AG10803 (cell line): ENCODE results near the gene COL27A1.

Experiments used
- DNase-seq: peaks from one replicate; pipeline ENCODE4 v3.0.0; 2010; ENCODE audit warnings: low read depth
- H3K4me3 ChIP-seq: 2 replicates; pipeline ENCODE4 v1.5.1; 2011; ENCODE audit warnings: mild to moderate bottlenecking, low read length, control low read depth
- TF ChIP-seq, protein P1 (sequence below): conservative IDR thresholded peaks from 2 replicates; pipeline ENCODE4 v1.5.1; 2011; ENCODE audit warnings: mild to moderate bottlenecking, low read length, control low read depth, inconsistent platforms

The COL27A1 gene

DNA sequence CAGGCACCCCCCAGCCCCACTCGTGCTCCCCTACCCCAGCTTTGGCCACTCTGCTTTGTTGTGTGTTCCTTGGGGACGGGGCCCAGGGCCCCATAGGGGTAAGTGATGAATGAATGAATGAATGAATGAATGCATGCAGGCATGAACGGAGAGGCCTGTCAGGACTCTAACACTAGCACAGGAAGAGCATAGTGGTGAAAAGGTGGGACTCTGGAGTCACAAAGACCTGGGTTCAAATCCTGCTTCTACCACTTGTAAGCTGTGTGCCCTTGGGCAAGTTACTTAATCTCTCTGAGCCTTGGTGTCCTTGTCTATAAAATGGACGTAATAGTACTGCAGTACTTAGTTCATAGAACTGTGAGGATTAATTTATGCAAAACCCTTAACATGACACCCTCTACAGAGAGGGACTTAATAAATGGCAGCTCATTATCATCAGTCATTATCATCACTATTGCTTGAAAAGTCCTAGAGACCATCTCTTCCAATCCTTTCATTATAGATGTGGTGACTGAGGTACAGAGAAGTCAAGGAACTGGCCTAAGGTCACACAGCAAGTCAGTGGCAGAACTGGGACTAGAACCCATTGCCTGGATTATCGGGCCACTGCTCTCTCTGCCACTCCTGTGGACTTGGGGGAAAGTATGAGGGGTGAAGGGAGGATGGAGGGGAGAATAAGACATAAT is 187.6 kb downstream of the COL27A1 start:
- no peak overlapping the region for H3K4me3 ChIP-seq
- DNase-seq, result no peak
- TF ChIP-seq, protein P1, sequence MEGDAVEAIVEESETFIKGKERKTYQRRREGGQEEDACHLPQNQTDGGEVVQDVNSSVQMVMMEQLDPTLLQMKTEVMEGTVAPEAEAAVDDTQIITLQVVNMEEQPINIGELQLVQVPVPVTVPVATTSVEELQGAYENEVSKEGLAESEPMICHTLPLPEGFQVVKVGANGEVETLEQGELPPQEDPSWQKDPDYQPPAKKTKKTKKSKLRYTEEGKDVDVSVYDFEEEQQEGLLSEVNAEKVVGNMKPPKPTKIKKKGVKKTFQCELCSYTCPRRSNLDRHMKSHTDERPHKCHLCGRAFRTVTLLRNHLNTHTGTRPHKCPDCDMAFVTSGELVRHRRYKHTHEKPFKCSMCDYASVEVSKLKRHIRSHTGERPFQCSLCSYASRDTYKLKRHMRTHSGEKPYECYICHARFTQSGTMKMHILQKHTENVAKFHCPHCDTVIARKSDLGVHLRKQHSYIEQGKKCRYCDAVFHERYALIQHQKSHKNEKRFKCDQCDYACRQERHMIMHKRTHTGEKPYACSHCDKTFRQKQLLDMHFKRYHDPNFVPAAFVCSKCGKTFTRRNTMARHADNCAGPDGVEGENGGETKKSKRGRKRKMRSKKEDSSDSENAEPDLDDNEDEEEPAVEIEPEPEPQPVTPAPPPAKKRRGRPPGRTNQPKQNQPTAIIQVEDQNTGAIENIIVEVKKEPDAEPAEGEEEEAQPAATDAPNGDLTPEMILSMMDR, result no peak

GRCh38 chr9:114343471-114344187 is 188.3 kb downstream of the COL27A1 start:
- no peak for DNase-seq
- TF ChIP-seq, protein P1, result no peak

GRCh38 chr9:114344188-114344566 is 188.8 kb downstream of the COL27A1 start:
- H3K4me3 ChIP-seq, result no peak overlapping the region
- DNase-seq, result no peak
- TF ChIP-seq, protein P1, result no peak

More at GRCh38 chr9:114343471-114344187, 188.3 kb downstream of the COL27A1 start:
- H3K4me3 ChIP-seq, result no peak overlapping the region

DNA sequence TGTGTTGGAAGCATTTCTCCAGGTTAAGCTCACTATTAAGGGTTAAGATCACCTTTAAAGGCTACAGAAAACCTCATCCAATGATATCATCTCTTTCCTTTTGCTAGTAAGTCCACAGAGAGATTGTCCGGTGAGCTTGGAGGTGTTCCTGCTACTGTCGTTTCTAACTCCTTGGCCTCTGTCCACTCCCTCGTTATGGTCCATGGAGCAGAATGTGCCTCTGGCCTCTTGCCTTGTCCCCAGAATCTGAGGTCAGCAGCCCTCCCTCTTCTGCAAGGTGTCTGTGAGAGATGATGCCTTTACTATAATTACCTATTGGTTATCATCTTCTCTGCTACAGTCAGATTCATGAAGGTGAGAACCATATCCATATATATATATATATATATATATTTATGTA is 189.4 kb downstream of the COL27A1 start:
- H3K4me3 ChIP-seq, result no peak overlapping the region
- TF ChIP-seq, protein P1, result no peak
- DNase-seq, result no peak

GRCh38 chr9:114345493-114346065 is 190.2 kb downstream of the COL27A1 start:
- TF ChIP-seq, protein P1, result no peak
- no peak for DNase-seq
- H3K4me3 ChIP-seq, result no peak overlapping the region

GRCh38 chr9:114346146-114346545 is 190.8 kb downstream of the COL27A1 start:
- TF ChIP-seq, protein P1, result no peak
- no peak overlapping the region for H3K4me3 ChIP-seq

More at GRCh38 chr9:114346146-114346545, 190.8 kb downstream of the COL27A1 start:
- DNase-seq, result no peak
